PFSK-1 (cell line): ENCODE measurements around the gene CD81.
A peak's percentile ranks its signal among the peaks of the same experiment; 100 is the strongest.

Experiments
- POLR2AphosphoS5 ChIP-seq: IDR thresholded peaks from 2 replicates; pipeline ENCODE4 v1.6.1; 2012; ENCODE audit warnings: low read depth, mild to moderate bottlenecking, control low read depth, low read length, moderate library complexity
- REST ChIP-seq, 2 experiments: IDR thresholded peaks; 2 replicates each; pipeline versions ENCODE4 v1.6.1 to v1.8.0; 2011 to 2012; ENCODE audit warnings: low read depth in 2 of 2, low read length in 2 of 2, control low read depth in 1 of 2, inconsistent platforms in 1 of 2, mild to moderate bottlenecking in 1 of 2, moderate library complexity in 1 of 2; ENCODE audit not compliant: insufficient read depth in 1 of 2
- SIN3A ChIP-seq: IDR thresholded peaks from 2 replicates; pipeline ENCODE4 v1.6.1; 2012; ENCODE audit warnings: mild to moderate bottlenecking, low read length, moderate library complexity, borderline replicate concordance; ENCODE audit not compliant: insufficient read depth
- TAF1 ChIP-seq: IDR thresholded peaks from 2 replicates; pipeline ENCODE4 v1.6.1; 2012; ENCODE audit warnings: low read length, control low read depth, borderline replicate concordance; ENCODE audit not compliant: insufficient read depth

- TF ChIP-seq POLR2AphosphoS5 (peak; percentile 33; the same call in 1 of the 2 replicates), TAF1 (no peak), REST (IDR thresholded peaks at IDR 0.05; ENCODE audit: insufficient read depth in 1 of 2, low read depth in 2 of 2, low read length in 2 of 2) (no peak), SIN3A (no peak)
Measured at GRCh38 chr11:2377511-2378443, 667 bp downstream of the CD81 start.
